LNCaP clone FGC (cell line): ENCODE data around the gene TPPP2.
"Not testable (repeated sequence)": the region's sequence is repeated elsewhere in the genome, so short reads cannot be mapped to it uniquely, and the experiment has no call there.

Source experiments
- DNase-seq: peaks from one replicate; pipeline ENCODE4 v3.0.0-alpha.2; 2011; ENCODE audit warnings: low read depth
- H3K4me3 ChIP-seq: 2 replicates; pipeline ENCODE4 v1.5.1; 2011; ENCODE audit warnings: mild to moderate bottlenecking, low read depth, low read length, control low read depth
- TF ChIP-seq, protein P1 (sequence below): IDR thresholded peaks from 2 replicates; pipeline ENCODE4 v1.5.1; 2012; ENCODE audit warnings: mild to moderate bottlenecking; ENCODE audit not compliant: control insufficient read depth, insufficient read depth; ENCODE audit errors: extremely low read depth

The TPPP2 gene

GRCh38 chr14:21039585-21040369 is 9.8 kb downstream of the TPPP2 start:
- TF ChIP-seq, protein P1, sequence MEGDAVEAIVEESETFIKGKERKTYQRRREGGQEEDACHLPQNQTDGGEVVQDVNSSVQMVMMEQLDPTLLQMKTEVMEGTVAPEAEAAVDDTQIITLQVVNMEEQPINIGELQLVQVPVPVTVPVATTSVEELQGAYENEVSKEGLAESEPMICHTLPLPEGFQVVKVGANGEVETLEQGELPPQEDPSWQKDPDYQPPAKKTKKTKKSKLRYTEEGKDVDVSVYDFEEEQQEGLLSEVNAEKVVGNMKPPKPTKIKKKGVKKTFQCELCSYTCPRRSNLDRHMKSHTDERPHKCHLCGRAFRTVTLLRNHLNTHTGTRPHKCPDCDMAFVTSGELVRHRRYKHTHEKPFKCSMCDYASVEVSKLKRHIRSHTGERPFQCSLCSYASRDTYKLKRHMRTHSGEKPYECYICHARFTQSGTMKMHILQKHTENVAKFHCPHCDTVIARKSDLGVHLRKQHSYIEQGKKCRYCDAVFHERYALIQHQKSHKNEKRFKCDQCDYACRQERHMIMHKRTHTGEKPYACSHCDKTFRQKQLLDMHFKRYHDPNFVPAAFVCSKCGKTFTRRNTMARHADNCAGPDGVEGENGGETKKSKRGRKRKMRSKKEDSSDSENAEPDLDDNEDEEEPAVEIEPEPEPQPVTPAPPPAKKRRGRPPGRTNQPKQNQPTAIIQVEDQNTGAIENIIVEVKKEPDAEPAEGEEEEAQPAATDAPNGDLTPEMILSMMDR, result peak; percentile 72
- no peak for DNase-seq
- no peak overlapping the region for H3K4me3 ChIP-seq

DNA sequence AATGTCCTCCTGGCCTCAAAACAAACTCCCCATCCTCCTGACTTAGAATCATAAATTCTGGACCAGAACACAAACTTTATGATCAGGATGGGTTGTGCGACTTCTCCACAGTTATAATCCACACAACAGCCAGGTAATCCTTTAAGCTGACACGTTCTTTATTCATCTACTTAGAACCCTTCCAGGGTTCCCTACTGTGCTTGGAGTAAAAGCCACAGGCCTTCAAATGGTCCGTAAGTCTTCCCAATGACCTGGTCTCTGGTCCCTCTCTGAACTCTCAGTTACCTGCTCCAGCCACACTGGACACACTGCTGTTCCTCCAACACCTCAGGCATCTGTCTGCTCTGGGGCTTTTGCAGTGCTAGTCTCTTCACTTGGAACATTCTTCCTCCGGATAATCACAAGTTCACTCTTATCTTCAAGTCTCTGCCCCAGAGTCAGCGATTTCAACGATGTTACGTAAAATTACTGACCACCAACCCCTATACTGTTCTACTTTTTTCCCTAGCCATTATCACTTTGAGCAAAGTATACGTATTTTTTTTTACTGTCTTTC is 10.4 kb downstream of the TPPP2 start:
- no peak overlapping the region for H3K4me3 ChIP-seq
- TF ChIP-seq, protein P1, result no peak
- DNase-seq, result no peak

- not testable (repeated sequence) for DNase-seq, H3K4me3 ChIP-seq
Observed at GRCh38 chr14:21040941-21041340, 10.9 kb downstream of the TPPP2 start.

DNA sequence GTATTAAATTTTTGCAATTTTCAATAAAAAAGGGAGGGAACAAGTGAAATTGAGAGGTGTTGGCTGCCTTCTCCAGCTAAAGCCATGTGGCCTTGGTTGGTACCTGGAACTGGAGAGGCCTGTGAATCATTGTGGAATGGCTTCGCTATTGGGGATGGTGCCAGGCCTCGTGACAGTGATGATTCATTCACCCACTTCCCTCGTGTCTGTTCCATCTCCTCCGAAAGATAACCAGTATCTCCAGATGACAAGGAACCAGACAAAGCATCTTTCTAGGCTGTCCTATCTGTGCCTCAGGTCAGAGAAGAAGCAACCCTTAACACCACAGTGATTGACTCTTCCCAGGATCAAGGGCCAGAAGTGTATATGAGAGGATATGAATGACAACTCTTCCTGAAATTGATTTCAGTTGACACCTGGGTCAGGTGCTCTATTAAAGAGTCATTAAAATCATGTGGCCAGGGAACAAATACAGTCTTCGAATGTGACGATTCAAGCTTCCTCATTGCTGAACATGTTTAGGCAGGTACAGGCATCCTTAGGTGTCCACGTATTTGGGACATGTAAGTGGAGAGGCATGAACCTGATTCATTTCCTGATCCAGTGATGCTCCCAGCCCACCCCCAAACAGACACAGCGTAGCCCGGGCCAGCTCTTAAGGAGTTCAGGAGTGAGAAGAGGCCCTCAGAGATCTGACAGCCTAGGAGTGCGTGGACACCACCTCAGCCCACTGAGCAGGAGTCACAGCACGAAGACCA is 11.8 kb downstream of the TPPP2 start, which contains the start of gene RNASE7:
Gene RNASE7 (plus strand): TSS at position 687 of the 758 bp plus-strand sequence. CDS start 631 bp downstream, outside the sequence.
- no peak for DNase-seq
- H3K4me3 ChIP-seq, result no peak within 1 kb of the TSS
- TF ChIP-seq, protein P1, result no peak

- TF ChIP-seq, protein P1, result no peak
- DNase-seq, result no peak
- no peak overlapping the region for H3K4me3 ChIP-seq
Observed at GRCh38 chr14:21042918-21043317, 12.9 kb downstream of the TPPP2 start.

GRCh38 chr14:21043387-21043973 is 13.5 kb downstream of the TPPP2 start:
- no peak overlapping the region for H3K4me3 ChIP-seq
- DNase-seq, result no peak

More at GRCh38 chr14:21043387-21043973, 13.5 kb downstream of the TPPP2 start:
- TF ChIP-seq, protein P1, result no peak
